Activated CD8-positive, alpha-beta memory T cell treated with anti-CD3 and anti-CD28 coated beads for 24 hours (primary cell): ENCODE data around the gene LRP6.

Experiments
- DNase-seq: peaks from one replicate; pipeline ENCODE4 v3.0.0-alpha.2; 2020

The LRP6 gene

GRCh38 chr12:12108441-12109058, 158.3 kb downstream of the LRP6 start:
- no peak for DNase-seq

- DNase-seq: no peak
Observed at GRCh38 chr12:12107678-12108077, 159.2 kb downstream of the LRP6 start.

GRCh38 chr12:12099102-12099501, 167.7 kb downstream of the LRP6 start:
- no peak for DNase-seq

- DNase-seq: no peak
Observed at GRCh38 chr12:12098691-12099015, 168.2 kb downstream of the LRP6 start.

- DNase-seq: no peak
Observed at GRCh38 chr12:12097891-12098690, 168.8 kb downstream of the LRP6 start.

GRCh38 chr12:12095021-12095420, 171.8 kb downstream of the LRP6 start:
- DNase-seq: no peak

GRCh38 chr12:12094481-12094880, 172.4 kb downstream of the LRP6 start:
- no peak for DNase-seq

- no peak for DNase-seq
Observed at GRCh38 chr12:12091977-12092663, 174.7 kb downstream of the LRP6 start.

GRCh38 chr12:12091071-12091470, 175.8 kb downstream of the LRP6 start:
- DNase-seq: no peak

GRCh38 chr12:12088761-12089160, 178.1 kb downstream of the LRP6 start:
- peak; percentile 3 for DNase-seq

- peak; percentile 3 for DNase-seq
Observed at GRCh38 chr12:12088147-12088546, 178.7 kb downstream of the LRP6 start.

- DNase-seq: peak; percentile 15
Observed at GRCh38 chr12:12087693-12088034, 179.2 kb downstream of the LRP6 start.

GRCh38 chr12:12086973-12087692, 179.7 kb downstream of the LRP6 start:
- no peak for DNase-seq

GRCh38 chr12:12086362-12086761, 180.5 kb downstream of the LRP6 start:
- no peak for DNase-seq

GRCh38 chr12:12083688-12084087, 183.2 kb downstream of the LRP6 start:
- no peak for DNase-seq

- DNase-seq: no peak
Observed at GRCh38 chr12:12081836-12082497, 184.9 kb downstream of the LRP6 start.

- no peak for DNase-seq
Observed at GRCh38 chr12:12079291-12079690, 187.6 kb downstream of the LRP6 start.

- DNase-seq: peak; percentile 63
Observed at GRCh38 chr12:12072064-12072760, 194.6 kb downstream of the LRP6 start.

GRCh38 chr12:12070674-12071656, 195.9 kb downstream of the LRP6 start, which contains the start of gene BCL2L14:
TSS of gene BCL2L14 (plus strand) at chr12:12070939. CDS start at chr12:12079306, 8,367 bp downstream.
- peak; percentile 64 for DNase-seq

- DNase-seq: no peak
Observed at GRCh38 chr12:12069821-12070548, 196.9 kb downstream of the LRP6 start.
